HEK293 (cell line): Measurements from ENCODE around the gene TRAP1.

Source experiments
- PRDM10 ChIP-seq: fragments of 450-650 bp; formaldehyde crosslinking; IDR thresholded peaks from 2 replicates; pipeline ENCODE4 v1.5.1; 2016; ENCODE audit warnings: missing biosample characterization, missing genetic modification characterization
- SCRT2 ChIP-seq: fragments of 450-650 bp; formaldehyde crosslinking; IDR thresholded peaks from 2 replicates; pipeline ENCODE4 v1.5.1; 2016; ENCODE audit warnings: missing biosample characterization, missing genetic modification characterization
- ZFP37 ChIP-seq: fragments of 450-650 bp; formaldehyde crosslinking; IDR thresholded peaks from 2 replicates; pipeline ENCODE4 v1.5.1; 2016; ENCODE audit warnings: missing biosample characterization, missing genetic modification characterization
- ZNF112 ChIP-seq: fragments of 450-650 bp; formaldehyde crosslinking; IDR thresholded peaks from 2 replicates; pipeline ENCODE4 v1.5.0; 2017; ENCODE audit warnings: missing biosample characterization, missing genetic modification characterization
- ZNF133 ChIP-seq: fragments of 450-650 bp; formaldehyde crosslinking; IDR thresholded peaks from 2 replicates; pipeline ENCODE4 v1.5.1; 2016; ENCODE audit warnings: missing biosample characterization, missing genetic modification characterization
- ZNF239 ChIP-seq: fragments of 450-650 bp; formaldehyde crosslinking; IDR thresholded peaks from 2 replicates; pipeline ENCODE4 v1.5.1; 2016; ENCODE audit warnings: missing biosample characterization, missing genetic modification characterization
- ZNF366 ChIP-seq: fragments of 450-650 bp; formaldehyde crosslinking; conservative IDR thresholded peaks from 2 replicates; pipeline ENCODE4 v1.5.1; 2016; ENCODE audit warnings: missing biosample characterization, missing genetic modification characterization
- ZNF391 ChIP-seq: fragments of 450-650 bp; formaldehyde crosslinking; IDR thresholded peaks from 2 replicates; pipeline ENCODE4 v1.5.1; 2016; ENCODE audit warnings: low read depth, missing biosample characterization, missing genetic modification characterization, borderline replicate concordance
- ZNF544 ChIP-seq: fragments of 450-650 bp; formaldehyde crosslinking; IDR thresholded peaks from 2 replicates; pipeline ENCODE4 v1.5.0; 2017; ENCODE audit warnings: missing biosample characterization, missing genetic modification characterization
- ZNF549 ChIP-seq: fragments of 450-650 bp; IDR thresholded peaks from 2 replicates; pipeline ENCODE4 v1.5.1; 2018; ENCODE audit warnings: missing biosample characterization, missing genetic modification characterization, mild to moderate bottlenecking, inconsistent platforms, moderate library complexity
- ZNF600 ChIP-seq: fragments of 450-650 bp; formaldehyde crosslinking; IDR thresholded peaks from 2 replicates; pipeline ENCODE4 v1.5.1; 2016; ENCODE audit warnings: missing biosample characterization, missing genetic modification characterization
- ZNF660 ChIP-seq: fragments of 450-650 bp; IDR thresholded peaks from 2 replicates; pipeline ENCODE4 v1.5.1; 2018; ENCODE audit warnings: missing biosample characterization, mild to moderate bottlenecking, missing genetic modification characterization
- ZNF692 ChIP-seq: fragments of 450-650 bp; formaldehyde crosslinking; IDR thresholded peaks from 2 replicates; pipeline ENCODE4 v1.5.1; 2016; ENCODE audit warnings: missing biosample characterization, missing genetic modification characterization
- ZNF843 ChIP-seq: fragments of 450-650 bp; formaldehyde crosslinking; IDR thresholded peaks from 2 replicates; pipeline ENCODE4 v1.5.1; 2016; ENCODE audit warnings: missing biosample characterization, missing genetic modification characterization
- ZSCAN30 ChIP-seq: fragments of 450-650 bp; IDR thresholded peaks from 2 replicates; pipeline ENCODE4 v1.5.1; 2018; ENCODE audit warnings: missing biosample characterization, mild to moderate bottlenecking, missing genetic modification characterization, moderate library complexity
- TF ChIP-seq, protein P1 (sequence below): fragments of 450-650 bp; formaldehyde crosslinking; IDR thresholded peaks from 2 replicates; pipeline ENCODE4 v1.5.1; 2016; ENCODE audit warnings: missing biosample characterization, missing genetic modification characterization
- TF ChIP-seq, protein P2 (sequence below): fragments of 450-650 bp; formaldehyde crosslinking; IDR thresholded peaks from 2 replicates; pipeline ENCODE4 v1.5.1; 2016; ENCODE audit warnings: missing biosample characterization, missing genetic modification characterization

The TRAP1 gene

GRCh38 chr16:3646348-3646920, 70.9 kb downstream of the TRAP1 start (continued):
- TF ChIP-seq ZNF692 (peak; percentile 54), ZFP37 (no peak), ZNF391 (tag by site-specific recombination) (no peak), ZNF366 (tag by site-specific recombination) (peak; percentile 57; the same call in 1 of the 2 replicates), ZNF549 (tag by site-specific recombination) (no peak), PRDM10 (0 out of 2 replicates have a peak, but pooled peaks have one; percentile 33), ZNF544 (tag by site-specific recombination) (no peak), ZNF239 (tag by site-specific recombination) (no peak), ZNF660 (tag by site-specific recombination) (no peak), ZSCAN30 (0 out of 2 replicates have a peak, but pooled peaks have one; percentile 23), ZNF843 (0 out of 2 replicates have a peak, but pooled peaks have one; percentile 44), ZNF133 (tag by site-specific recombination) (no peak), SCRT2 (peak; percentile 98), ZNF112 (tag by site-specific recombination) (no peak), ZNF600 (peak; percentile 93)
- TF ChIP-seq, protein P1, sequence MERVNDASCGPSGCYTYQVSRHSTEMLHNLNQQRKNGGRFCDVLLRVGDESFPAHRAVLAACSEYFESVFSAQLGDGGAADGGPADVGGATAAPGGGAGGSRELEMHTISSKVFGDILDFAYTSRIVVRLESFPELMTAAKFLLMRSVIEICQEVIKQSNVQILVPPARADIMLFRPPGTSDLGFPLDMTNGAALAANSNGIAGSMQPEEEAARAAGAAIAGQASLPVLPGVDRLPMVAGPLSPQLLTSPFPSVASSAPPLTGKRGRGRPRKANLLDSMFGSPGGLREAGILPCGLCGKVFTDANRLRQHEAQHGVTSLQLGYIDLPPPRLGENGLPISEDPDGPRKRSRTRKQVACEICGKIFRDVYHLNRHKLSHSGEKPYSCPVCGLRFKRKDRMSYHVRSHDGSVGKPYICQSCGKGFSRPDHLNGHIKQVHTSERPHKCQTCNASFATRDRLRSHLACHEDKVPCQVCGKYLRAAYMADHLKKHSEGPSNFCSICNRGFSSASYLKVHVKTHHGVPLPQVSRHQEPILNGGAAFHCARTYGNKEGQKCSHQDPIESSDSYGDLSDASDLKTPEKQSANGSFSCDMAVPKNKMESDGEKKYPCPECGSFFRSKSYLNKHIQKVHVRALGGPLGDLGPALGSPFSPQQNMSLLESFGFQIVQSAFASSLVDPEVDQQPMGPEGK = peak; percentile 86
- TF ChIP-seq, protein P2, sequence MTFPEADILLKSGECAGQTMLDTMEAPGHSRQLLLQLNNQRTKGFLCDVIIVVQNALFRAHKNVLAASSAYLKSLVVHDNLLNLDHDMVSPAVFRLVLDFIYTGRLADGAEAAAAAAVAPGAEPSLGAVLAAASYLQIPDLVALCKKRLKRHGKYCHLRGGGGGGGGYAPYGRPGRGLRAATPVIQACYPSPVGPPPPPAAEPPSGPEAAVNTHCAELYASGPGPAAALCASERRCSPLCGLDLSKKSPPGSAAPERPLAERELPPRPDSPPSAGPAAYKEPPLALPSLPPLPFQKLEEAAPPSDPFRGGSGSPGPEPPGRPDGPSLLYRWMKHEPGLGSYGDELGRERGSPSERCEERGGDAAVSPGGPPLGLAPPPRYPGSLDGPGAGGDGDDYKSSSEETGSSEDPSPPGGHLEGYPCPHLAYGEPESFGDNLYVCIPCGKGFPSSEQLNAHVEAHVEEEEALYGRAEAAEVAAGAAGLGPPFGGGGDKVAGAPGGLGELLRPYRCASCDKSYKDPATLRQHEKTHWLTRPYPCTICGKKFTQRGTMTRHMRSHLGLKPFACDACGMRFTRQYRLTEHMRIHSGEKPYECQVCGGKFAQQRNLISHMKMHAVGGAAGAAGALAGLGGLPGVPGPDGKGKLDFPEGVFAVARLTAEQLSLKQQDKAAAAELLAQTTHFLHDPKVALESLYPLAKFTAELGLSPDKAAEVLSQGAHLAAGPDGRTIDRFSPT (tag by site-specific recombination) = 0 out of 2 replicates have a peak, but pooled peaks have one; percentile 24
